GM18526 (cell line): ENCODE results near the gene PRSS3.

Experiments used
- POLR2A ChIP-seq: IDR thresholded peaks from 3 replicates; pipeline ENCODE4 v1.6.1; 2011; ENCODE audit not compliant: insufficient read length; ENCODE audit errors: extremely low read depth

Gene PRSS3

DNA sequence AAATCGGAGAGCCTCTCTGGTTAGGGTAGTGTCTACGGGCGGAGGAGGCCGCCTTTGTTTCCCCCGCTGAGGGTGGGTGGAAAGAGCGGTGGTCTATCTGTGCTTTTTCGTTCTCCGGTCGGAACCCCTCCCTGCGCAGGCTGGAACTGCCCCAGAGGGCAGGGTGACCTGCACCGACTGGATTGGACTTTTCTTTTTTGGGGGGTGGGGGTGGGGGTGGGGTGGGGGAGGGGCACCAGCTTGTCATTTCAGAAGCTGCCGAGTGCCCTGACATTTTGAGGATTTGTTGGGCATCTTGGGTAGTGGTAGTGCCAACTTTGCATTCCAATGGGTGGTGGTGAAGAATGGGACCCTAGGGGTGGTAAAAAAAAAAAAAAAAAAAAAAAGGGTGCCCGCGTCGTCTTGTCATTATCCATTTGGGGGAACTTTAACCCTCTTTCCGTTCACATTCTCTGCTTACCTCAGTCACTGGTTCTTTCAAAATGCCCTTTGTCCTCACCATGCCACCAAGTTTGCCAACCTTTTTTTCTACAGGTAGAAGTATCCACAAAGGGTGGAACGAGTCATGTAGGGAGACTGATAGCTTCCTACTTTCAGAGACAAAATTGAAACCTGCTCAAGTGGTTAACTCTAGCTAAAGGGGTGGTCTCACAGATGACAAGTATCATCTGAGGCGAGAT lies 22.9 kb downstream of the PRSS3 start:
- no peak for TF ChIP-seq POLR2A

- TF ChIP-seq POLR2A: no peak
Measured at GRCh38 chr9:33818847-33819500, 23.6 kb downstream of the PRSS3 start.

- no peak for TF ChIP-seq POLR2A
Measured at GRCh38 chr9:33820231-33820745, 24.9 kb downstream of the PRSS3 start.

GRCh38 chr9:33823801-33824200 lies 28.4 kb downstream of the PRSS3 start:
- TF ChIP-seq POLR2A: no peak

- no peak for TF ChIP-seq POLR2A
Measured at GRCh38 chr9:33835625-33836260, 40.4 kb downstream of the PRSS3 start.

DNA sequence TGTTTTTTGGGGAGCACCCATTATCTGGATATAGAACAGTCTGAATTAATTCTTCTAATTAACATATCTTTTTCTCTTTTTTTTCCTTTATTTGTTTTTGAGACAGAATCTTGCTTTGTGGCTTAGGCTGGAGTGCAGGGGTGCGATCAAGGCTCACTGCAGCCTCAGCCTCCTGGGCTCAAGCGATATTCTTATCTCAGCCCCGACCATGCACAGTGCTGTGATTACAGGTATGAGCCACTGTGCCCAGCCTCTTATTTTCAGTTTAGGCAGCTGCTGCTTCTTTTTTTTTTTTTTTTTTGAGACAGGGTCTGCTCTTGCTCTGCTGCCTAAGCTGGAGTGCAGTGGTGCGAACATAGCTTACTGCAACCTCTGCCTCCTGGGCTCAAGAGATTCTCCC lies 41.8 kb downstream of the PRSS3 start:
- TF ChIP-seq POLR2A: no peak

- TF ChIP-seq POLR2A: no peak
Measured at GRCh38 chr9:33840381-33840780, 45.0 kb downstream of the PRSS3 start.

- TF ChIP-seq POLR2A: no peak
Measured at GRCh38 chr9:33843312-33843961, 48.1 kb downstream of the PRSS3 start.

DNA sequence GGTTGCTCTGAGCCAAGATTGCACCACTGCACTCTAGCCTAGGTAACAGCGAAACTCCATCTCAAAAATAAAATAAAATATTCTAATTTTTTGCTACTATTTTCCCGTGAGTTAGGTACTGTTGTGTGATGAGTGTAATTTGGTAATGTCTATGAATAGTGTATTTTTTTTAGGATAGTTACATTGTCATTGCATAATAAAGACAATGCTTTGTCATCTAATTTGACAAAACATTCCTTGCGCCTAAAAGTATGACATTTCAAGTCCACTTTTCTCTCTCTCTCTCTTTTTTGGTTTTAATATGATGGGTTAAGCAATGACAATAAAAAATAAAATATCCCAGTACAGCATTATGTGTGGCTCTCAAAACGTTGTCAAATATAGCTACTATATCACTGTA lies 50.9 kb downstream of the PRSS3 start:
- TF ChIP-seq POLR2A: no peak
